GM19193 (cell line): ENCODE results near the gene PRKCA.

Experiments used
- POLR2A ChIP-seq: IDR thresholded peaks from 4 replicates; pipeline ENCODE4 v1.6.1; 2011; ENCODE audit not compliant: insufficient read depth, insufficient read length; ENCODE audit errors: extremely low read depth

PRKCA gene

DNA sequence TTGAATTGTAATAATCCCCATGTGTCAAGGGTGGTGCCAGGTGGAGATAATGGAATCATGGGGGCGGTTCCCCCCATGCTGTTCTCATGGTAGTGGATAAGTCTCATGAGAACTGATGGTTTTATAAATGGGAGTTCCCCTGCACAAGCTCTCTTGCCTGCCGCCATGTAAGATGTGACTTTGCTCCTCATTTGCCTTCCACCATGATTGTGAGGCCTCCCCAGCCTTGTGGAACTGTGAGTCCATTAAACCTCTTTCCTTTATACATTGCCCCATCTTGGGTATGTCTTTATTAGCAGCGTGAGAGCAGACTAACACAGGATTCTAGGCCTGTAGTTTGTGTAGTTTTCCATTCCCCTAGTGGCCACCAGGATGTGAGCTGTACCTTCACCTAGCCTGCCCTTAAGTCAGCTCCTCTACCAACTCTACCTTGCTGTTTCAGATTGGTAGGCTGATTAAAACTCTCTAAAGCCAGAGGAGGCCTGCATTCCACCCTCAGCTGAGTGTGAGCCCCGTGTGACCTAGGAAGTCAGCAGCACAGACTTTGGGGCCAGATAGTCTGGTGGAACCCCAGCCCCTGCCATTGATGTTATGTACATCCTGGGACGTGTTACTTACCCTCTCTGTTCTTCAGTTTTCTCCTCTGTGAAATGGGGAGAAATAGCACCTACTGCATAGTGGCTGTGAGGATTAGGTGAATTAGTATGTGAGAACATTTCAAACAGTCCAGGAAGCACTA is 280.1 kb downstream of the PRKCA start:
- TF ChIP-seq POLR2A, result no peak

GRCh38 chr17:66583112-66583748 is 280.8 kb downstream of the PRKCA start:
- TF ChIP-seq POLR2A, result no peak

- no peak for TF ChIP-seq POLR2A
Observed at GRCh38 chr17:66584927-66585326, 282.5 kb downstream of the PRKCA start.

- no peak for TF ChIP-seq POLR2A
Observed at GRCh38 chr17:66585472-66585871, 283.1 kb downstream of the PRKCA start.

- no peak for TF ChIP-seq POLR2A
Observed at GRCh38 chr17:66589892-66590291, 287.5 kb downstream of the PRKCA start.

GRCh38 chr17:66593116-66593515 is 290.7 kb downstream of the PRKCA start:
- no peak for TF ChIP-seq POLR2A

GRCh38 chr17:66595893-66596292 is 293.5 kb downstream of the PRKCA start:
- no peak for TF ChIP-seq POLR2A

DNA sequence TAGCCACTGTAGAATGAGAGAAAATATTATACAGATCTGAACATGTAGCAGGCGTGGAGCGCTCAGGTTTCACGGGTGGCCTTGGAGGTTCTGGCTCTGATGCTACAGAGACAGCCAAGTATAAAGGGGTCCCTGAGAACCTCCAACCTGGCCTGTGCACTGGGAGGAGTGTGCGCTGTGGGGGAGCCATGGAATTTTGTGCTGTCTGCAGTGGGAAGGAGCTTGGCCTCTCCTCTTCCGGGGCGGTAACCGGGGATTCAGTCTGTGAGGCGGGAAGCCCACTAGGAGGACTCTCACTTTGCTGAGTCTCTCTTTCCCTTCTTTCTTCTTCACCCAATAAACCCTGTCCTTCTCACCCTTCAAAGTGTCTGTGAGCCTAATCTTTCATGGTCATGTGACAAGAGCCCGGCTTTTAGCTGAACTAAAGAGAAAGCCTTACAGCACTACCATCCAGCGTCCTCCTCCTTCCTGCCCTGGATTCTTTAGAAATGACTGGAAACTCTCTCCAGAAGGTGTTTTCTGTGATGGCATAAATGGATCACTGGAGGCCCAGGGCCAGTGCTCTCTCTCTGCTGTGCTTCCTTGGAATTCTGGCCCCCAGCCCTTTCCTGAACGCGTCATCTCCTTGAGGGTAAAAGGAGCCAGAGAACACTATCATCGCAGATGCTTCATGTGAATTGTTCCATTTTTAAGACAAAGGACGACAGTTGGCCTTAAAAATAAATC is 300.4 kb downstream of the PRKCA start:
- no peak for TF ChIP-seq POLR2A

- TF ChIP-seq POLR2A, result no peak
Observed at GRCh38 chr17:66604376-66604775, 302.0 kb downstream of the PRKCA start.

DNA sequence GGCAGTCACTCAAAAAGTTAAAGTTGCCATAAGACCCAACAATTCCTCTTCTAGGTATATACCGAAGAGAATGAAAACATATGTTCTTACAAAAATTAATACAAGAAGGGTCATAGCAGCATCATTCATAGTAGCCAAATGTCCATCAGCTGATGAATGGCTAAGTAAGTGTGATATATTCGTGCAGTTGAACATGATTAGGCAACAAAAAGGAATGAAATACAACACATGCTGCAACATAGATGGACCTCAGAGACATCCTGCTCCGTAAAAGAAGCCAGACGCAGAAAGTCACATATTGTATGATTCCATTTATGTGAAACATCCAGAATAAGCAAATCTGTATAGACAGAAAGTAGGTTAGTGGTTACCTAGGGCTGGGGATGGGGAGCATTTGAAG is 303.1 kb downstream of the PRKCA start:
- no peak for TF ChIP-seq POLR2A

GRCh38 chr17:66610361-66611133 is 308.1 kb downstream of the PRKCA start:
- no peak for TF ChIP-seq POLR2A

DNA sequence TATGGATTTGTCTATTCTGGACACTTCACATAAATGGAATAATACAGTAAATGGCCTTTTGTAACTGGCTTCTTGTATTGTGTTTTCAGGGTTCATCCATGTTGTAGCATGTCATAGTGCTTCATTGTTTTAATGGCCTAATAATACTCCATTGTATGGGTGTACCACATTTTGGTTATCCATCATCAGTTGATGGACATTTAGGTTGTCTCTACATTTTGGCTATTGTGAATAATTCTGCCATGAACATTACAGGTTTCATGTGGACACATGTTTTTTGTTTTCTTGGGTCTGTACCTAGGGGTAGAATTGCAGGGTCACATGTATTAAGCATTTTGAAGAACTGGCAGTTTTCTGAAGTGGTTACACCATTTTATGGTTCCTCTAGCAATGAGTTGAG is 309.0 kb downstream of the PRKCA start:
- TF ChIP-seq POLR2A, result no peak

GRCh38 chr17:66612993-66613392 is 310.6 kb downstream of the PRKCA start:
- no peak for TF ChIP-seq POLR2A

DNA sequence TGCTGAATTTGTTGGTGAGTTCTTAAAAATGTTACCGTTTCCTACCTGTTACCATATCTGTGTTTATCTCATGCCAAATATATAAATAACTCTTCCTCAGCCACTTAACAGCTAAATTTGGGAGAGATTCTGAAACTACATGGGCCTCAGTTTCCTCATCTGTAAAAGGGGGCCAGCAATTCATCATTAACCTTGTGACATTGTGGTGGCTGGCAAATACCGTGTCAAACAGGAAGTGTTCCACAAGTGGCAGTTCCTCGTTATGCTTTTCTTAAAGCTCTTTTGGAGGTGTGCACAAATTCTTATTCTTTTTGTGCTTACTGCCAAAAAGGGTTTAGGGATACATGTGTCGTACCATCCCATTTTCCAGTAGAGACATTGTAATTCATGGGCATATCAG is 312.1 kb downstream of the PRKCA start:
- no peak for TF ChIP-seq POLR2A

GRCh38 chr17:66619206-66619605 is 316.8 kb downstream of the PRKCA start:
- no peak for TF ChIP-seq POLR2A
